Measurements from ENCODE around the gene ECT2L. TPM values are rescaled to one million over a fixed set of nuclear protein-coding genes. Genes with fewer than 3 reads are reported as not detected.

The ECT2L gene
- total RNA-seq, 1 donor from 2014 or later, result not detected

GRCh38 chr6:138909511-138909910 is 113.6 kb downstream of the ECT2L start:
- TF ChIP-seq CTCF (IDR thresholded peaks at IDR 0.05; ENCODE audit: insufficient read depth, low read length, severe bottlenecking), result no peak
- H3K4me3 ChIP-seq (ENCODE audit: low read depth, low read length), result no peak overlapping the region
- DNase-seq (ENCODE audit: low read depth), result no peak
- H3K27me3 ChIP-seq (ENCODE audit: control insufficient read depth, insufficient read depth, low read length), result no peaks in the 10 kb centered on the region
- no peak for FAIRE-seq
- peaks cover 10% of the 10 kb centered on the region for H3K36me3 ChIP-seq (ENCODE audit: control insufficient read depth, insufficient read depth, low read length)

GRCh38 chr6:138909975-138910374 is 114.1 kb downstream of the ECT2L start:
- Histone ChIP-seq H3K36me3 (ENCODE audit: control insufficient read depth, insufficient read depth, low read length) (peaks cover 9% of the 10 kb centered on the region), H3K4me3 (ENCODE audit: low read depth, low read length) (no peak overlapping the region), H3K27me3 (ENCODE audit: control insufficient read depth, insufficient read depth, low read length) (no peaks in the 10 kb centered on the region)
- FAIRE-seq (no peak), DNase-seq (ENCODE audit: low read depth) (no peak)
- no peak for TF ChIP-seq CTCF (IDR thresholded peaks at IDR 0.05; ENCODE audit: insufficient read depth, low read length, severe bottlenecking)

GRCh38 chr6:138912308-138912707 is 116.4 kb downstream of the ECT2L start:
- H3K36me3 ChIP-seq (ENCODE audit: control insufficient read depth, insufficient read depth, low read length), result peaks cover 9% of the 10 kb centered on the region

GRCh38 chr6:138914701-138915100 is 118.8 kb downstream of the ECT2L start:
- no peak for TF ChIP-seq CTCF (IDR thresholded peaks at IDR 0.05; ENCODE audit: insufficient read depth, low read length, severe bottlenecking)
- FAIRE-seq, result peak; percentile 72
- Histone ChIP-seq H3K36me3 (ENCODE audit: control insufficient read depth, insufficient read depth, low read length) (peaks cover 7% of the 10 kb centered on the region), H3K27me3 (ENCODE audit: control insufficient read depth, insufficient read depth, low read length) (no peaks in the 10 kb centered on the region), H3K4me3 (ENCODE audit: low read depth, low read length) (no peak overlapping the region)
- peak; percentile 86 for DNase-seq (ENCODE audit: low read depth)

More at GRCh38 chr6:138912308-138912707, 116.4 kb downstream of the ECT2L start:
- Histone ChIP-seq H3K4me3 (ENCODE audit: low read depth, low read length) (no peak overlapping the region), H3K27me3 (ENCODE audit: control insufficient read depth, insufficient read depth, low read length) (no peaks in the 10 kb centered on the region)
- TF ChIP-seq CTCF (IDR thresholded peaks at IDR 0.05; ENCODE audit: insufficient read depth, low read length, severe bottlenecking), result no peak
- FAIRE-seq (no peak), DNase-seq (ENCODE audit: low read depth) (no peak)

- Histone ChIP-seq H3K4me3 (ENCODE audit: low read depth, low read length) (no peak overlapping the region), H3K27me3 (ENCODE audit: control insufficient read depth, insufficient read depth, low read length) (no peaks in the 10 kb centered on the region), H3K36me3 (ENCODE audit: control insufficient read depth, insufficient read depth, low read length) (peaks cover 2% of the 10 kb centered on the region)
- no peak for FAIRE-seq
- TF ChIP-seq CTCF (IDR thresholded peaks at IDR 0.05; ENCODE audit: insufficient read depth, low read length, severe bottlenecking), result no peak
- no peak for DNase-seq (ENCODE audit: low read depth)
Measured at GRCh38 chr6:138920906-138921305, 125.0 kb downstream of the ECT2L start.

GRCh38 chr6:138923561-138923960 is 127.7 kb downstream of the ECT2L start:
- H3K4me3 ChIP-seq (ENCODE audit: low read depth, low read length), result no peak overlapping the region
- FAIRE-seq (no peak), DNase-seq (ENCODE audit: low read depth) (no peak)
- no peaks in the 10 kb centered on the region for H3K27me3 ChIP-seq (ENCODE audit: control insufficient read depth, insufficient read depth, low read length)
- peaks cover 2% of the 10 kb centered on the region for H3K36me3 ChIP-seq (ENCODE audit: control insufficient read depth, insufficient read depth, low read length)
- TF ChIP-seq CTCF (IDR thresholded peaks at IDR 0.05; ENCODE audit: insufficient read depth, low read length, severe bottlenecking), result no peak

All from bronchial epithelial cell (primary cell).